Vagina (tissue), 2 donors: Measurements from ENCODE around the gene HSPA1B.

Source experiments
- POLR2A ChIP-seq, 2 donors: fragments of 450-650 bp; IDR thresholded peaks; one replicate each; pipeline ENCODE4 v1.6.1; 2017; ENCODE audit warnings: antibody characterized with exemption in 2 of 2, mild to moderate bottlenecking in 2 of 2, moderate library complexity in 2 of 2
- TF ChIP-seq, protein P1 (sequence below), 3 experiments: fragments of 450-650 bp in 2 of 3; fragments of 200-600 bp in 1 of 3; sonication (generic) in 1 of 3; IDR thresholded peaks; one replicate each; pipeline ENCODE4 v1.5.1; 2017 to 2019; ENCODE audit warnings: antibody characterized with exemption in 3 of 3, mild to moderate bottlenecking in 2 of 3, moderate library complexity in 2 of 3

DNA sequence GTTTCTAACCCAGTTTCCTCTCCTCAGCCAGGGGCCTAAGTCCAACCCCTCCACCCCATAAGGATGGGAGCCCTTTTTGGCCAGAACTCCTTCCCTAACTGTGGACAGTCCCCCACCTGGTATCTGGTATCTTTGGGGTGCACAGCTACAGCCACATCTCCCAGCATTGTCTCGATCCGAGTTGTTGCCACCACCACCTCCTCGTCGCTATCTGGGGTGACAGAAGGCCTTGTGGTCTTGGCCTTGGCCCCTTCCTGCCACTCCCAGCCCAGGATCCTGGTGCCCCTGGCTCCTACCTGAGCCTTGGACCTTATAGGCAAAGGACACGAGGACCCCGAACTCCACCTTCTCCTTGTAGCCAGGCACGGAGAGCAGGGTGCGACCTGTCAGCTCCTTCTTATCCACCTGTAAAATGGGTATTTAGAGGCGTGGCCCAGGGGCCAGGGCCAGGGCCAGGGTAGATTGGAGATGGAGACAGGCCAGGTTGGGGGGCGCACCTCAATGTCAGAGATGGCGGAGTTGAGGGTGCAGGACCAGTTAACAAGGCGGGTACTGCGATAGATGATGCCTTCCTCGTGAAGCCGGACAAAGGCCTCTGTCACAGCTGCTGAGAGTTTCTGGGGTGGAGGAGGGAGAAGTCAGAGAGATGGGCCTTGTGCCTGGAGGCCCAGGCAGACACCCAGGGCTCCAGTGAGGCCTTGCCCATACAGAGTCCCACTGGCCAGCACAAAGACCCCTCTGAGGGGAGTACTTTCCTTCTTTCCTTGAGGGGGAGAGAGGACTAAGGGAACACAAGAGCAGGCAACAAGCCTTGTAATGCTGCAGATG lies 43.2 kb upstream of the HSPA1B start:
- TF ChIP-seq, protein P1, sequence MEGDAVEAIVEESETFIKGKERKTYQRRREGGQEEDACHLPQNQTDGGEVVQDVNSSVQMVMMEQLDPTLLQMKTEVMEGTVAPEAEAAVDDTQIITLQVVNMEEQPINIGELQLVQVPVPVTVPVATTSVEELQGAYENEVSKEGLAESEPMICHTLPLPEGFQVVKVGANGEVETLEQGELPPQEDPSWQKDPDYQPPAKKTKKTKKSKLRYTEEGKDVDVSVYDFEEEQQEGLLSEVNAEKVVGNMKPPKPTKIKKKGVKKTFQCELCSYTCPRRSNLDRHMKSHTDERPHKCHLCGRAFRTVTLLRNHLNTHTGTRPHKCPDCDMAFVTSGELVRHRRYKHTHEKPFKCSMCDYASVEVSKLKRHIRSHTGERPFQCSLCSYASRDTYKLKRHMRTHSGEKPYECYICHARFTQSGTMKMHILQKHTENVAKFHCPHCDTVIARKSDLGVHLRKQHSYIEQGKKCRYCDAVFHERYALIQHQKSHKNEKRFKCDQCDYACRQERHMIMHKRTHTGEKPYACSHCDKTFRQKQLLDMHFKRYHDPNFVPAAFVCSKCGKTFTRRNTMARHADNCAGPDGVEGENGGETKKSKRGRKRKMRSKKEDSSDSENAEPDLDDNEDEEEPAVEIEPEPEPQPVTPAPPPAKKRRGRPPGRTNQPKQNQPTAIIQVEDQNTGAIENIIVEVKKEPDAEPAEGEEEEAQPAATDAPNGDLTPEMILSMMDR (IDR thresholded peaks at IDR 0.05): no peak
- no peak for TF ChIP-seq POLR2A (IDR thresholded peaks at IDR 0.05)
